Heart right ventricle (tissue), 16 donors: Measurements from ENCODE around the gene RHEB. TPM values are rescaled to one million over a fixed set of nuclear protein-coding genes. Genes with fewer than 3 reads are reported as not detected.

Source experiments
- ATAC-seq, 8 donors: fragments of 200-7000 bp; cut with Tn5 transposase; one replicate each; pipeline ENCODE4 v1.9.1; 2020; ENCODE audit warnings: mild to moderate bottlenecking in 8 of 8, moderate library complexity in 8 of 8, moderate number of reproducible peaks in 1 of 8
- DNase-seq, 2 donors: peaks; one replicate each; pipeline ENCODE4 v3.0.0-alpha.2; 2020
- H3K27ac ChIP-seq, 10 donors: fragments of 200-600 bp; sonication (generic) in 2 of 10; one replicate each; pipeline versions ENCODE4 v1.5.0 to v1.8.0; 2020 to 2022; ENCODE audit warnings: mild to moderate bottlenecking in 3 of 10
- H3K27me3 ChIP-seq, 7 donors: fragments of 200-600 bp; one replicate each; pipeline ENCODE4 v1.8.0; 2021 to 2022; ENCODE audit warnings: mild to moderate bottlenecking in 2 of 7
- H3K36me3 ChIP-seq, 9 donors: fragments of 200-600 bp; sonication (generic) in 1 of 9; one replicate each; pipeline versions ENCODE4 v1.5.0 to v1.8.0; 2020 to 2022; ENCODE audit warnings: mild to moderate bottlenecking in 2 of 9
- H3K4me1 ChIP-seq, 9 donors: fragments of 200-600 bp; sonication (generic) in 1 of 9; one replicate each; pipeline versions ENCODE4 v1.5.0 to v1.8.0; 2020 to 2022; ENCODE audit warnings: mild to moderate bottlenecking in 4 of 9
- H3K4me3 ChIP-seq, 10 donors: fragments of 200-600 bp; sonication (generic) in 2 of 10; one replicate each; pipeline versions ENCODE4 v1.5.0 to v1.8.0; 2020 to 2022; ENCODE audit warnings: mild to moderate bottlenecking in 7 of 10, moderate library complexity in 2 of 10
- H3K9me3 ChIP-seq, 11 donors: fragments of 200-600 bp in 10 of 11; sonication (generic) in 2 of 11; one replicate each; pipeline versions ENCODE4 v1.5.0 to v1.8.0; 2013 to 2022; ENCODE audit warnings: mild to moderate bottlenecking in 2 of 11, control low read depth in 1 of 11, moderate library complexity in 1 of 11
- CTCF ChIP-seq, 9 donors: fragments of 200-600 bp; sonication (generic) in 2 of 9; IDR thresholded peaks; one replicate each; pipeline versions ENCODE4 v1.5.0 to v1.8.0; 2021 to 2022; ENCODE audit warnings: antibody characterized with exemption in 9 of 9, mild to moderate bottlenecking in 5 of 9, moderate library complexity in 1 of 9
- WGBS, 2 donors: extraction: QIAGEN DNeasy Blood & Tissue Kit; methylation state at CpG; one replicate each; pipeline ENCODE4 v1.1.7; 2013; ENCODE audit warnings: inconsistent platforms in 1 of 2; 5-methylcytosine and 5-hydroxymethylcytosine counted together
- intact Hi-C, 10 donors: fragments of 100-400 bp; cut with DNase I; formaldehyde crosslinking; loops; one replicate each; pipeline versions ENCODE4 v1.11.1 to v1.14.2; 2022
- polyA plus RNA-seq, 2 donors: library from polyadenylated mRNA; stranded (reverse); fragments of 200-250 nt; gene quantifications; one replicate each; pipeline ENCODE4 v1.2.3, GENCODE V29; 2013
- total RNA-seq, 10 donors: library from RNA; stranded (reverse); fragmentation: NEBNext Ultra II Directional in 3 of 10; extraction: Animal tissue kit (Norgen Biotek cat#: 25700) in 3 of 10; gene quantifications; one replicate each; pipeline versions ENCODE4 v1.2.1 to v1.2.4, GENCODE V29; 2021 to 2023
- donor health status: Arrhythmogenic right ventricular cardiomyopathy.
- donor health status: ischemic (EF 13 %, LVEDD 7.1; RV severe dilation, severe dysfunction).
- donor health status: healthy with polysubstance abuse.
- donor health status: DM: no; HTN: yes; CAD: no.
- donor health status: DM: no; HTN: no; CAD: no.
- donor health status: ischemic (EF 25% LVEDD 6.9; RV normal size, moderate dysfunction).
- donor health status: ischemic (EF 25% LVEDD 5.7; RV mildly dilated, moderate dysfunction).
- donor health status: healthy.
- donor health status: DM: yes; HTN: yes; CAD: no.
- donor health status: Ischemic cardiomyopathy.
- donor health status: ischemic (EF 35%, LVEDD 5.7; RV mildly dilated, moderate dysfunction).
- donor health status: nonischemic (EF 11% LVEDD 7.7; RV severe dilation, severe dysfunction).
- donor health status: DM: yes; HTN: yes; CAD: no.
- donor health status: PGD.
- donor health status: ischemic (EF 29% LVEDD 5.4; RV normal size, mild dysfunction).
- donor health status: nonischemic (EF 23%, LVEDD 6.1; RV moderate dilation, normal function).

RHEB gene
- total and polyA plus RNA-seq, 12 donors: 56.0 to 174 (median 104) TPM

GRCh38 chr7:151505836-151506468 lies 13.7 kb downstream of the RHEB start:
- H3K36me3 ChIP-seq: no peaks in the 10 kb centered on the region
- no peak for ATAC-seq
- DNase-seq: no peak
- H3K4me1 ChIP-seq: peaks cover 5 to 85% (median 68%) of the 10 kb centered on the region in 9 donors
- H3K4me3 ChIP-seq: no peak overlapping the region
- H3K27me3 ChIP-seq: no peaks in the 10 kb centered on the region
- WGBS, 2 donors: 91 to 92% methylated on average over 4 of the region's 4 CpGs
- H3K9me3 ChIP-seq: no peaks in the 10 kb centered on the region
- H3K27ac ChIP-seq: no peak overlapping the region
- TF ChIP-seq CTCF (IDR thresholded peaks at IDR 0.05): no peak
- intact Hi-C loops: no loop called here

- intact Hi-C loops: no loop called here
- Histone ChIP-seq H3K4me3 (no peak overlapping the region), H3K36me3 (no peaks in the 10 kb centered on the region), H3K27me3 (no peaks in the 10 kb centered on the region), H3K4me1 (peaks cover 5 to 80% (median 62%) of the 10 kb centered on the region in 9 donors), H3K9me3 (no peaks in the 10 kb centered on the region), H3K27ac (no peak overlapping the region)
- 96 to 97% methylated on average over 2 of the region's 2 CpGs for WGBS, 2 donors
- DNase-seq: no peak
- ATAC-seq: no peak
- no peak for TF ChIP-seq CTCF (IDR thresholded peaks at IDR 0.05)
These were observed 14.3 kb downstream of the RHEB start for GRCh38 chr7:151505433-151505832.

GRCh38 chr7:151504715-151505326 lies 14.9 kb downstream of the RHEB start:
- Histone ChIP-seq H3K27ac (peak overlapping the region in 1 of 10 donors; percentile 23), H3K9me3 (no peaks in the 10 kb centered on the region), H3K27me3 (no peaks in the 10 kb centered on the region), H3K4me3 (no peak overlapping the region), H3K36me3 (no peaks in the 10 kb centered on the region), H3K4me1 (peaks cover 5 to 77% (median 58%) of the 10 kb centered on the region in 9 donors)
- whole genome bisulfite sequencing, 2 donors: 90 to 96% methylated on average over 4 of the region's 4 CpGs
- intact Hi-C loops: no loop called here
- no peak for ATAC-seq
- DNase-seq: no peak
- no peak for TF ChIP-seq CTCF (IDR thresholded peaks at IDR 0.05)

- no peak for DNase-seq
- H3K9me3 ChIP-seq: no peaks in the 10 kb centered on the region
- H3K4me1 ChIP-seq: peaks cover 2 to 75% (median 55%) of the 10 kb centered on the region in 9 donors
- no peak for TF ChIP-seq CTCF (IDR thresholded peaks at IDR 0.05)
- ATAC-seq: peak in 6 of 8 donors; percentile 45 to 96 (median 72)
- H3K4me3 ChIP-seq: no peak overlapping the region
- intact Hi-C loops: no loop called here
- peak overlapping the region in 4 of 10 donors; percentile 4 to 30 (median 21) for H3K27ac ChIP-seq
- H3K36me3 ChIP-seq: no peaks in the 10 kb centered on the region
- 73 to 79% methylated on average over 7 of the region's 7 CpGs for WGBS, 2 donors
- H3K27me3 ChIP-seq: no peaks in the 10 kb centered on the region
These were observed 15.6 kb downstream of the RHEB start for GRCh38 chr7:151503902-151504714.
